ENCODE measurements around the gene RASL10A.

- TF ChIP-seq POLR2AphosphoS5 (IDR thresholded peaks at IDR 0.05; ENCODE audit: borderline replicate concordance, low read depth, low read length): no peak
- no peak for TF ChIP-seq EZH2 (IDR thresholded peaks at IDR 0.05)
Measured at GRCh38 chr22:29332886-29333496, 17.5 kb upstream of the RASL10A start.

All from SK-N-MC (cell line).